RWPE2 (cell line): ENCODE results near the gene IFITM2.

ENCODE experiments used
- ATAC-seq: fragments of 200-7000 bp; cut with Tn5 transposase; 3 replicates; pipeline ENCODE4 v1.9.1; 2021; ENCODE audit warnings: low read depth
- DNase-seq: peaks from one replicate; pipeline ENCODE4 v3.0.0-alpha.2; 2020; ENCODE audit warnings: low spot score
- H3K27ac ChIP-seq: fragments of 450-650 bp; 2 replicates; pipeline ENCODE4 v1.5.1; 2017; ENCODE audit warnings: mild to moderate bottlenecking; ENCODE audit not compliant: poor library complexity, severe bottlenecking
- H3K27me3 ChIP-seq: fragments of 250-450 bp; sonication (Bioruptor Pico); 2 replicates; pipeline ENCODE4 v1.5.1; 2021; ENCODE audit warnings: mild to moderate bottlenecking, moderate library complexity; ENCODE audit not compliant: insufficient read depth, poor library complexity, severe bottlenecking
- H3K36me3 ChIP-seq: fragments of 250-450 bp; sonication (Bioruptor Pico); 2 replicates; pipeline ENCODE4 v1.5.1; 2020; ENCODE audit warnings: low read depth, mild to moderate bottlenecking, moderate library complexity
- H3K4me1 ChIP-seq: fragments of 250-450 bp; sonication (Bioruptor Pico); 2 replicates; pipeline ENCODE4 v1.5.1; 2021; ENCODE audit warnings: mild to moderate bottlenecking, moderate library complexity; ENCODE audit not compliant: insufficient read depth, poor library complexity, severe bottlenecking
- H3K4me3 ChIP-seq: fragments of 250-450 bp; sonication (Bioruptor Pico); 2 replicates; pipeline ENCODE4 v1.5.1; 2021; ENCODE audit warnings: mild to moderate bottlenecking, moderate library complexity; ENCODE audit not compliant: severe bottlenecking
- H3K9me3 ChIP-seq: fragments of 250-450 bp; sonication (Bioruptor Pico); 2 replicates; pipeline ENCODE4 v1.5.1; 2021; ENCODE audit warnings: mild to moderate bottlenecking, moderate library complexity; ENCODE audit not compliant: severe bottlenecking
- CTCF ChIP-seq: fragments of 450-650 bp; IDR thresholded peaks from one replicate; pipeline ENCODE4 v1.5.1; 2017; ENCODE audit warnings: mild to moderate bottlenecking, moderate library complexity; ENCODE audit not compliant: poor library complexity, severe bottlenecking

Gene IFITM2

DNA sequence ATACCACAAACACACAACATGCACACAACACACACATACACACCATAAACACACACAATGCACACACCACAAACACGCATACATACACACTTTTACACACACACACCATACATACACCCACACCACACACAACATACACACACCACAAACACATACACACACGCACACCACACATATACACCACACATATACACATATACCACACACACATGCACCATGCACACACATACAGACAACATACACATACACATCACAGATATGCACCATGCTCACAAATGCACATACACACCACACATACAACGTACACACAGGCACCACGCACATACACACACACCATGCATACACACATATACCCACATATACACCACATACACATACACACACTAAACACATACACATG lies 50.0 kb downstream of the IFITM2 start:
- TF ChIP-seq CTCF: no peak
- DNase-seq (no peak), ATAC-seq (no peak)
- no peak overlapping the region for H3K27ac ChIP-seq
- peaks cover 11% of the 10 kb centered on the region for H3K4me1 ChIP-seq
- H3K36me3 ChIP-seq: no peaks in the 10 kb centered on the region
- no peaks in the 10 kb centered on the region for H3K27me3 ChIP-seq
- H3K9me3 ChIP-seq: no peaks in the 10 kb centered on the region
- H3K4me3 ChIP-seq: no peak overlapping the region

DNA sequence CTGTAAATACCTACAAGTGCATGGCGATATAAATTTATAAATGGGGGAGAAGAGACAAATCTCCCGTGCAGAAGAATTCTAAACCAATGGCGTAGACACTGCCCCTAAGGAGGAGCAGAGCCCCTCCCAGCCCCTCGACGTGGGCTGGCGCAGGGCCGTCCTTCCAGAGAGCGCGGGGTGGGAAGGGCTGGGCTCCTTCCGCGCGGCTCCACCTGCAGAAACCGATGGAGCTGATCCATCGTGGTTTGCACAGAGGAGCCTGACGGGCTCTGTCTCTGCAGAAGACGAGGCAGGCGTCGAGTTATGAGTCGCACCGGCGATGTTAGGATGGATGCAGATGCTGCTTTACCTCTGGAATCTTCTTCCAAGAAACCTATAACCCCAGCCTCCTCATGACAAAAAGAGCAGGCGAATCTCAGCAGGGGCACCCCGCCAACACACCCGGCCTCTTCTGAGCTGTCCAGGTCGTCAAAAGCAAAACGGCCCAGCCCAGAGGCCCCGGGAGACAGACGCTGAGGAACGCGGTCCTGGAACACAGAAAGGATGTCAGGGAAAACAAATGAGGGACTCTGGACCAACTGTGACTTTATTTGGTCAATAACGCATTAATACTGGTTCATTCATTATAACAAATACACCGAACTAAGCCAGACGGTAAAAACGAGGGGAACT lies 50.6 kb downstream of the IFITM2 start:
- Histone ChIP-seq H3K4me1 (peaks cover 9% of the 10 kb centered on the region), H3K9me3 (no peaks in the 10 kb centered on the region), H3K36me3 (no peaks in the 10 kb centered on the region), H3K4me3 (no peak overlapping the region), H3K27ac (no peak overlapping the region), H3K27me3 (no peaks in the 10 kb centered on the region)
- TF ChIP-seq CTCF: no peak
- ATAC-seq (no peak), DNase-seq (no peak)
